DMS153 treated with DMSO at 0.1 percent for 48 hours (cell line): Measurements from ENCODE around the gene GPC5.

Experiments
- DNase-seq: peaks from one replicate; lab custom pipeline; 2025; ENCODE audit not compliant: unreplicated experiment; lab: John Stamatoyannopoulos, UW

Gene GPC5

GRCh38 chr13:92313382-92313781 lies 915.0 kb downstream of the GPC5 start:
- no peak for DNase-seq

- DNase-seq, result no peak
Observed at GRCh38 chr13:92315265-92315664, 916.8 kb downstream of the GPC5 start.

GRCh38 chr13:92316030-92316429 lies 917.6 kb downstream of the GPC5 start:
- no peak for DNase-seq

GRCh38 chr13:92317066-92317465 lies 918.6 kb downstream of the GPC5 start:
- DNase-seq, result no peak

GRCh38 chr13:92320323-92320722 lies 921.9 kb downstream of the GPC5 start:
- no peak for DNase-seq

GRCh38 chr13:92321174-92321573 lies 922.8 kb downstream of the GPC5 start:
- DNase-seq, result no peak

DNA sequence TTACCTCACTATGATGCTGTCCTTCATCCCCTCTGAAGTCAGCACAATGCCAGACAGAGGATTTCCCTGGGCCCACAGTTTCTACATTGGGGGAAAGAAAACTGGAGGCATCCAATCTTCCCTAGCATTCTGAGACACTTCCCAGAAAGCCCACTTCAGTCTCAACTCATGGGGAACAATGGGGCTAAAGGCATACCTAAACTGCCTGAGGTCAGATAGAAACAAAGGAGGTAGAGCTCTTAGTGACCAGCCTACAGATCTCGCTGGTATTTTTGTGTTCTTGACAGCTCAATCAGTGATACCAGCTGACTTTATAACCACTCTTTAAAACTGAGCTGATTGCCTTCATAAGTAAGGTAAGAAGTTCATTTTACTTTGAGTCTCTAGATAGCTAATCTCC lies 947.2 kb downstream of the GPC5 start:
- no peak for DNase-seq

GRCh38 chr13:92346046-92346445 lies 947.6 kb downstream of the GPC5 start:
- DNase-seq, result no peak

DNA sequence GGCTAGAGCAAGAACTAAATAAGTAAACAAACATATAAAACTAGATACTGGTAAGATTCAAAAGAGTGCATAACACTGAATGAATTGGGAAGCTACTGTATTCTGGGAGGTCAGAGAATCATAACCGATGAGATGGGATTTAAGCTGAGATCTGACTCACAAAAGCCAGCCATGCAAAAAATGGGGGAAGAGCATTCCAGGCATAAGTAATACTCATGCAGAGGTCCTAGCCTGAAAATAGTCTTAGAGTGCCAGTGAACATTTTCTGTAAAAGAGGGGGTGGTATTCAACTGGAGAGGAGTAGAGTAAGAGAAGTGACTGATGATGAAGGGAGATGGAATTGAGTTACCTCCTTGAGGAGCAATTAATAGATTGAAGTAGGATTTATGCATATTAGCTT lies 956.2 kb downstream of the GPC5 start:
- DNase-seq, result no peak

DNA sequence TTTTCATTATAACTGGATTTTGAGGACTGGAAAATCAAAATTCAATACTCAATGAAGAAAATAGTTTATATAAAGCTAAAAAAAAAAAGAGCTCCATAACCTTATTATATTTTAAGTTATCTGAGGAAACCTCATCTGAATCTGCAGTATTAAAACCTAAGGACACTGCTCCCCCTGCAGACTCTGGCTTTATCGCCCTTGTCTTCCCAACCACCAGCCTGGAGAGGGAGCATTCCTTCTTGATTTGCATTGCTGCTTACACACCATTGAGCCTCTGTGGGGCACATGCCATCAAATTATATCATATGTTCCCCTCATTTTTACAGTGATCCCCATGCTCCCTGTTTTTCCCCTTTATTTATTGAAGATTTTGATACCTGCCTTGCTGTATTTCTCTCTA lies 956.8 kb downstream of the GPC5 start:
- DNase-seq, result no peak

- DNase-seq, result no peak
Observed at GRCh38 chr13:92362717-92363116, 964.3 kb downstream of the GPC5 start.

GRCh38 chr13:92365904-92366303 lies 967.5 kb downstream of the GPC5 start:
- no peak for DNase-seq

- DNase-seq, result no peak
Observed at GRCh38 chr13:92377396-92377795, 979.0 kb downstream of the GPC5 start.

GRCh38 chr13:92379371-92379770 lies 981.0 kb downstream of the GPC5 start:
- DNase-seq, result no peak

- DNase-seq, result no peak
Observed at GRCh38 chr13:92384410-92384809, 986.0 kb downstream of the GPC5 start.

- no peak for DNase-seq
Observed at GRCh38 chr13:92387245-92387644, 988.8 kb downstream of the GPC5 start.

DNA sequence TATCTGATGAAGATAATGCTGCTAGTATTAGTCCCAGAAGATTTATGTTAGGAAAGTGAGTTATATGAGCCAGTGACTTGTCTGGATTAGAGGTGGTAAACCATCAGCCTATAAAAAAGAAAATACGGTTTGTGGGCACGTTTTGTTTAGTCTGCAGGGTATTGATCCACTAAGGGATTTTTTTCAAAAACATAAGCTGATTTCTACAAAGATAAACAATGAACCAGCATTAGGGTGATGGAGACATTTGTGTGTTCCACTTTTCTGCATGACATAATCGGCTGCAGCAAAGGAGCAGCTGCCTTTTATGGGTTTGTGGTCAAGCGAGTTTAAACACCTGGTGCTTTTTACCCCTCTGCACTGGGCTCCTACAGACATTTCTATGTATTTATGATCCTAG lies 991.8 kb downstream of the GPC5 start:
- DNase-seq, result peak; percentile 95

- no peak for DNase-seq
Observed at GRCh38 chr13:92403606-92404005, 1005.2 kb downstream of the GPC5 start.

GRCh38 chr13:92407858-92408257 lies 1009.4 kb downstream of the GPC5 start:
- DNase-seq, result no peak

DNA sequence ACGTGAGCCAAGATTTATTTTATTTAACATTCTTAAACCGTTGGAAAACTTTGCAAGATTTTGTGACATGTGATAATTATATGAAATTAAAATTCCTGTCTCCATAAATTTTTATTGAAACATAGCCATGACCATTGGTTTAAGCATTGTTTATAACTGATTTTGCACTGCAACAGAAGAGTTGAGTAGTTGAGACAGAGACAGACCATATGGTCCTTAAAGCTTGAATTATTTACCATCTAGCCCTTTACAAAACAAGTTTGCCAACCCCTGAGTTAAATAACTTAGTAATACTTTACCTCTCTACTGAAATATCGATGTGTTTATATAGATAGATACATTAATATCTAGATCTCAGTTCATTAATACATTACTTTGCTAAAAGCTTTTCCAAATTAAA lies 1014.1 kb downstream of the GPC5 start:
- no peak for DNase-seq

- no peak for DNase-seq
Observed at GRCh38 chr13:92412996-92413395, 1014.6 kb downstream of the GPC5 start.

GRCh38 chr13:92413452-92413851 lies 1015.0 kb downstream of the GPC5 start:
- DNase-seq, result no peak

GRCh38 chr13:92414851-92415250 lies 1016.4 kb downstream of the GPC5 start:
- DNase-seq, result no peak

- DNase-seq, result no peak
Observed at GRCh38 chr13:92415781-92416180, 1017.4 kb downstream of the GPC5 start.
